Measurements from ENCODE around the gene NUBPL.

GRCh38 chr14:31718585-31718984 is 157.4 kb downstream of the NUBPL start:
- TF ChIP-seq CTCF (optimal IDR thresholded peaks at IDR 0.05 in 1 of 3, IDR thresholded peaks at IDR 0.05 in 1 of 3, conservative IDR thresholded peaks at IDR 0.05 in 1 of 3; ENCODE audit: extremely low read depth in 1 of 3, insufficient read depth in 2 of 3, low read length in 3 of 3): no peak
- TF ChIP-seq EZH2 (IDR thresholded peaks at IDR 0.05; ENCODE audit: low read length): no peak
